Measurements from ENCODE around the gene ADORA2A.

Gene ADORA2A

DNA sequence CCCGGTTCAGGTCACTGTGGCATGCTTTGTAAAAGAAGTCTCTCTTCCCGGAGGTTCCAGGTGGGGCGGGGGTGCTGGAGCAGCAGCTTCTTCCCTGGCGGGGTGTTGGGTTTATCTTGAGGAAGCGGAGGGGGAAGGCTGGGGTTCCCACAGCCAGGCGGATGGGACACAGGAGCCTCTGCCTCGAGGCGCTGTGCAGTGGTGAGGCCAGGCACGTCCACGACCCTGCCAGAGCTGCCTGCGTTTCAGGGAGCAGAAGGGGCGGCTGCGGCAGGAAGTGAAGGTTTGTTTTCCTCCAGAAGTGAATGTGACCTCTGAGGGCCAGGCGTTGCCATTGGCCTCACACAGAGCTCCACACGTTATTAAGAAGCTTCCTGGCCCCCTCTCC, 20.1 kb upstream of the ADORA2A start:
- DNase-seq (ENCODE audit: low read depth) = no peak
- TF ChIP-seq, protein P1, sequence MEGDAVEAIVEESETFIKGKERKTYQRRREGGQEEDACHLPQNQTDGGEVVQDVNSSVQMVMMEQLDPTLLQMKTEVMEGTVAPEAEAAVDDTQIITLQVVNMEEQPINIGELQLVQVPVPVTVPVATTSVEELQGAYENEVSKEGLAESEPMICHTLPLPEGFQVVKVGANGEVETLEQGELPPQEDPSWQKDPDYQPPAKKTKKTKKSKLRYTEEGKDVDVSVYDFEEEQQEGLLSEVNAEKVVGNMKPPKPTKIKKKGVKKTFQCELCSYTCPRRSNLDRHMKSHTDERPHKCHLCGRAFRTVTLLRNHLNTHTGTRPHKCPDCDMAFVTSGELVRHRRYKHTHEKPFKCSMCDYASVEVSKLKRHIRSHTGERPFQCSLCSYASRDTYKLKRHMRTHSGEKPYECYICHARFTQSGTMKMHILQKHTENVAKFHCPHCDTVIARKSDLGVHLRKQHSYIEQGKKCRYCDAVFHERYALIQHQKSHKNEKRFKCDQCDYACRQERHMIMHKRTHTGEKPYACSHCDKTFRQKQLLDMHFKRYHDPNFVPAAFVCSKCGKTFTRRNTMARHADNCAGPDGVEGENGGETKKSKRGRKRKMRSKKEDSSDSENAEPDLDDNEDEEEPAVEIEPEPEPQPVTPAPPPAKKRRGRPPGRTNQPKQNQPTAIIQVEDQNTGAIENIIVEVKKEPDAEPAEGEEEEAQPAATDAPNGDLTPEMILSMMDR (IDR thresholded peaks at IDR 0.05; ENCODE audit: control insufficient read depth, insufficient read depth, low read depth, low read length, missing control alignments) = no peak
- no peak overlapping the region for H3K4me3 ChIP-seq (ENCODE audit: control insufficient read depth, low read depth, low read length)

DNA sequence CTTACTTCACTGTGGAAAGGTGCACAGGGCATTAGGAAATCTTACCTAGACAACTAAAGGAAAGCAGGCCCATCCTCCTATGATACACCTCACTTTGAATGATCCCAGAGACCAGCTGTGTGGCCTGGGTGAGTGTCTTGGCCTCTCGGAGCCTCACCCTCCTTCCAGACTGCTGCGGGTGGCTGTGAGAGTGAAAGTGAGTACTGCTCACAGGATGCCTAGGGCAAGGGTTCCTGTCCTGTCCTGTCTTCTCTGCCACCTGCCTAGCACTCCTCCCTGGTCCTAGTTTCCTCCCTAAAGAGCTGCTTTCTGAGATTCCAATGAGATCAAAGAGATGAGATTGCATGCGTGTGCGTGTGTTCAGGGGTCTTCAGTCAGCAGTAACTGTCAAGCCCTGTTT, 19.5 kb upstream of the ADORA2A start:
- TF ChIP-seq, protein P1 (IDR thresholded peaks at IDR 0.05; ENCODE audit: control insufficient read depth, insufficient read depth, low read depth, low read length, missing control alignments) = no peak
- no peak overlapping the region for H3K4me3 ChIP-seq (ENCODE audit: control insufficient read depth, low read depth, low read length)
- DNase-seq (ENCODE audit: low read depth) = no peak

DNA sequence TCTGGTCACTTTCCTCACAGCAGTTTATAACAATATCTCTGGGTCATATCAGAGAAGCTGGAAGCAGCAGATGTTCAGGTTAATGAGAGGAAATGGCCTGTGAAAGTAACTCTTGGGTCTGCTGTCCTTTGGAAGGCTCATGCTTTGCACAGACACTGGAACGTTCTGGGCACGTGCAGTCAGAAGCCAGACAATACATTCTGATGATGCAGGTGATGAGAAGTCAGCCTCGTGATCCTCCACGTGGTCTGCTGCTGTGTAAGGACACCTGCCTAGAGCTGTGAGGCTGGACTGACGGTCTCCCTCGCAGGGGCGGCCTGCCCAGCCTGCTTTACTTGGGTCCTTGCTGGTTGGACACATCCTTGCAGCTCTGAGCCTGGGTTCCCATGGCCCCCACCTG, 18.8 kb upstream of the ADORA2A start:
- TF ChIP-seq, protein P1 (IDR thresholded peaks at IDR 0.05; ENCODE audit: control insufficient read depth, insufficient read depth, low read depth, low read length, missing control alignments) = no peak
- DNase-seq (ENCODE audit: low read depth) = no peak
- no peak overlapping the region for H3K4me3 ChIP-seq (ENCODE audit: control insufficient read depth, low read depth, low read length)

DNA sequence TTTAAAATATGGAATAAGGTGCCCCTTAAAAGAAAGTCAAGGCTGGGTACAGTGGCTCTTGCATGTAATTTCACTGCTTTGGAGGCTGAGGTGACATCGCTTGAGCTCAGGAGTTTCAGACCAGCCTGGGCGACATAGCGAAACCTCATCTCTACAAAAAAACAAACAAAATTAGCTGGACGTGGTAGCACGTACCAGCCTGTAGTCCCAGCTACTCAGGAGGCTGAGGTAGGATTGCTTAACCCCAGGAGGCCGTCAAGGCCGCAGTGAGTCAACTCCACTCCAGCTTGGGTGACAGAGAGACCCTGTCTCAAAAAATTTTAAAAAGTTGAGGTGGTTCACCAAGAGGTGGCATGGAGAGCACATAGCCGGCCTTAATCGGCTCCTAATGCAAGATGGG, 17.7 kb upstream of the ADORA2A start:
- TF ChIP-seq, protein P1 (IDR thresholded peaks at IDR 0.05; ENCODE audit: control insufficient read depth, insufficient read depth, low read depth, low read length, missing control alignments) = no peak
- no peak for DNase-seq (ENCODE audit: low read depth)
- H3K4me3 ChIP-seq (ENCODE audit: control insufficient read depth, low read depth, low read length) = no peak overlapping the region

DNA sequence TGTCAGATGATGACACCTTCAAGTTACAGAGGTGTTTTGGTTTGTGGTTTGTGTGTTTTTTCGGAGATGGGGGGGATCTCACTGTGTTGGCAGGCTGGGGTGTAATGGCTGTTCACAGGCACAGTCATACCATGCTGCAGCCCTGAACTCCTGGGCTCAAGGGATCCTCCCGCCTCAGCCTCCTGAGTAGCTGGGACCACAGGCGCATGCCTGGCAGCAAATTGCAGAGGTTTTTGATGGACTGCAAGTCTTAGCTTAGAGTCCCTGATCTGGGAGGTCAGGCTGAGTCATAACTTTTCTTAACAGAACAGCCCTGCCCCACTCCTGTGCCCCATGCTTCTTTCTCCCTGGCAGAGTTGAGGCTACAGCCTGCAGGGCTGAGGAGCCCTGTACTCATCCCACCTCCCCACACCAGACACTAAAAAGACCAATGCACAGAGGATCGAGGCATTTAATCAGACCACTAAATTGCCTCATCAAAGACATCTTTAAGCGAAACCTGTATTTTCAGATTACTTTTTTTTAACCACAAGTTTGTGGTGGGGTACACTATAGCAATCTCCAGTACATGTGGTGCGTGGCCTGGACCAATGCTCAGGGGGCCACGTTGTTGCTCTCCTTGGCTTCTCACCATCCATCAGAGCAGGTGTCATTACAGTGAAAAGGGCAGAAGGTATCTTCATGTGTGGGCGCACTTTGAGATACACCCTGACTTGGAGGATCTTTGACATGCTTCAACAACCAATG, 17.1 kb upstream of the ADORA2A start:
- TF ChIP-seq, protein P1 (IDR thresholded peaks at IDR 0.05; ENCODE audit: control insufficient read depth, insufficient read depth, low read depth, low read length, missing control alignments) = no peak
- DNase-seq (ENCODE audit: low read depth) = no peak
- no peak overlapping the region for H3K4me3 ChIP-seq (ENCODE audit: control insufficient read depth, low read depth, low read length)

DNA sequence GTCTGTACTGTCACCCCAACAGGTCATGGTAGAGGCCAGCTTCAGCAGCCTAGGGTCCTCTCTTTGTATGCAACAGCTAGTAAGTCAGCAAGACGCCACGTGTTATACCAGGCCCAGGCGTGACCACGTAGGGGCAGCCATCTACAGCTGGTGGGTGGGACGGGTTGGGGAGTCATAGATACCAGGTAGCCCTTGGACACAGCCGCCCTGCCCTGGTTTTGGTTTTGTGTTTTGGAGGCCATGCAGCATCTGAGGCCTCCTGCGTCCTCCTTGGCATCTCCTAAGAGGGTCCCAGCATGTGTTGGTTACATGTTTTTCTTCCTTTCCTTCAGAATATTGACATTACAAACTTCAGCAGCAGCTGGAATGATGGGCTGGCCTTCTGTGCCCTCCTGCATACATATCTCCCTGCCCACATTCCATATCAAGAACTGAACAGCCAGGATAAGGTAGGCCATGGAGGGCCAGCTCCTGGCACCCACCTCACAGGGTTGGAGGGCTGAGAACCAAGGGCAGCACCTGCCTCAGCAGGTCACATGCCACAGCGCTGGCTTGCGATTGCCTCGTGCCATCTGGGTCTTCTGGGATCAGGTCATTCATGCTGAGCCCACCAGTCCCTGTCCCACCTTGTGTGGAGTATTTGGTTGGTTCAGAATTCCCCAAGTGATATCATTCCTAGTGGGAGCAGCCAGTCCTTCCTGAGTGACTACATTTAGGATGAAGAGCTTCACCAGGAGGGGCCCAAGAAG, 16.0 kb upstream of the ADORA2A start:
- TF ChIP-seq, protein P1 (IDR thresholded peaks at IDR 0.05; ENCODE audit: control insufficient read depth, insufficient read depth, low read depth, low read length, missing control alignments) = no peak
- H3K4me3 ChIP-seq (ENCODE audit: control insufficient read depth, low read depth, low read length) = no peak overlapping the region
- DNase-seq (ENCODE audit: low read depth) = no peak
